SK-N-SH (cell line): ENCODE measurements around the gene SEMA4G.

Experiments
- CHD2 ChIP-seq: fragments of 150-350 bp; IDR thresholded peaks from 2 replicates; pipeline ENCODE4 v1.6.1; 2018; ENCODE audit warnings: low read length; ENCODE audit not compliant: partially characterized antibody
- CTCF ChIP-seq: fragments of 200-600 bp; sonication (generic); IDR thresholded peaks from 2 replicates; pipeline ENCODE4 v1.6.1; 2017; ENCODE audit warnings: antibody characterized with exemption, mild to moderate bottlenecking, moderate library complexity
- GABPA ChIP-seq: IDR thresholded peaks from 2 replicates; pipeline ENCODE4 v1.4.0; 2012; ENCODE audit warnings: low read depth, mild to moderate bottlenecking
- NFIC ChIP-seq: IDR thresholded peaks from 2 replicates; pipeline ENCODE4 v1.4.0; 2012; ENCODE audit warnings: borderline replicate concordance
- RAD21 ChIP-seq: IDR thresholded peaks from 2 replicates; pipeline ENCODE4 v1.6.1; 2012; ENCODE audit warnings: mild to moderate bottlenecking, low read length
- SIN3A ChIP-seq: IDR thresholded peaks from 2 replicates; pipeline ENCODE4 v1.6.1; 2012; ENCODE audit warnings: low read depth, mild to moderate bottlenecking, low read length, moderate library complexity, borderline replicate concordance

GRCh38 chr10:101018118-101018599 is 48.9 kb downstream of the SEMA4G start:
- TF ChIP-seq CTCF (no peak), NFIC (no peak), RAD21 (no peak), SIN3A (no peak), CHD2 (no peak), GABPA (no peak)
